Lung (tissue), 16 donors: ENCODE results near the gene PLEKHG3. TPM values are rescaled to one million over a fixed set of nuclear protein-coding genes. Genes with fewer than 3 reads are reported as not detected.
A peak's percentile ranks its signal among the peaks of the same experiment; 100 is the strongest.

Source experiments
- ATAC-seq: fragments of 200-7000 bp; cut with Tn5 transposase; one replicate; pipeline ENCODE4 v1.9.1; 2020; ENCODE audit warnings: moderate number of reproducible peaks; ENCODE audit not compliant: insufficient read depth, low FRiP score
- DNase-seq, 3 donors: peaks; one replicate each; pipeline ENCODE4 v3.0.0-alpha.2; 2013 to 2017
- H3K27ac ChIP-seq, 2 donors: one replicate each; pipeline ENCODE4 v1.5.1; 2013; ENCODE audit warnings: mild to moderate bottlenecking in 2 of 2, moderate library complexity in 2 of 2, control low read depth in 1 of 2, inconsistent platforms in 1 of 2, low read depth in 1 of 2, low read length in 1 of 2
- H3K27me3 ChIP-seq, 3 donors: one replicate each; pipeline ENCODE4 v1.5.1; 2013; ENCODE audit warnings: low read length in 2 of 3; ENCODE audit not compliant: control insufficient read depth in 3 of 3, insufficient read depth in 3 of 3
- H3K36me3 ChIP-seq, 4 donors: one replicate each; pipeline ENCODE4 v1.5.1; 2013; ENCODE audit warnings: low read length in 4 of 4, mild to moderate bottlenecking in 1 of 4, moderate library complexity in 1 of 4; ENCODE audit not compliant: control insufficient read depth in 4 of 4, insufficient read depth in 4 of 4
- H3K4me1 ChIP-seq, 5 donors: one replicate each; pipeline ENCODE4 v1.5.1; 2013; ENCODE audit warnings: low read length in 5 of 5, mild to moderate bottlenecking in 2 of 5, moderate library complexity in 1 of 5; ENCODE audit not compliant: control insufficient read depth in 5 of 5, insufficient read depth in 5 of 5
- H3K4me3 ChIP-seq: one replicate; pipeline ENCODE4 v1.5.1; 2013; ENCODE audit warnings: mild to moderate bottlenecking, control low read depth, moderate library complexity
- H3K9ac ChIP-seq, 2 donors: one replicate each; pipeline ENCODE4 v1.5.1; 2013; ENCODE audit warnings: low read length in 2 of 2, control low read depth in 1 of 2; ENCODE audit not compliant: insufficient read depth in 1 of 2
- H3K9me3 ChIP-seq, 4 donors: one replicate each; pipeline ENCODE4 v1.5.1; 2013; ENCODE audit warnings: low read length in 3 of 4, mild to moderate bottlenecking in 1 of 4, moderate library complexity in 1 of 4; ENCODE audit not compliant: control insufficient read depth in 4 of 4, insufficient read depth in 3 of 4
- WGBS, 2 donors: extraction: QIAGEN DNeasy Blood & Tissue Kit; methylation state at CpG; one replicate each; pipeline ENCODE4 v1.1.7; 2013; 5-methylcytosine and 5-hydroxymethylcytosine counted together
- long read RNA-seq, 5 donors: transcript quantifications; one replicate each; lab custom pipeline, GENCODE V29; 2026
- polyA plus RNA-seq, 2 donors: library from polyadenylated mRNA; stranded (reverse); fragments of 200-250 nt; gene quantifications; one replicate each; pipeline ENCODE4 v1.2.1, GENCODE V29; 2013
- total RNA-seq, 2 donors: library from RNA; depleted of rRNA in 1 of 2; stranded (reverse); fragments of >200 nt in 1 of 2; gene quantifications; one replicate each; pipeline ENCODE4 v1.2.1, GENCODE V29; 2014 to 2021
- TF ChIP-seq, protein P1 (sequence below): IDR thresholded peaks from 2 replicates; pipeline ENCODE4 v1.5.1; 2012; ENCODE audit warnings: mild to moderate bottlenecking; ENCODE audit errors: control extremely low read depth, extremely low read depth
- donor health status: control.
- donor health status: control.
- donor health status: Bipolar disorder and iron deficiency.
- donor health status: healthy.
- donor health status: DM: yes; HTN: yes; CAD: no.

PLEKHG3 gene
- total RNA-seq (10 to 100 TPM; 30.3 to 43.5 TPM), polyA plus RNA-seq (10 to 100 TPM; 11.0 to 12.8 TPM)
- long read RNA-seq, donor 1, partial matches to known transcripts: 0 of 2 reads
- long read RNA-seq, donor 1, other reads (novel, unspliced or antisense): 0 of 2 reads
- long read RNA-seq, donor 2: 0 reads
- long read RNA-seq, donor 3: 0 reads
- long read RNA-seq, donor 4: 0 reads
- long read RNA-seq, donor 5, partial matches to known transcripts: 5 of 6 reads
- long read RNA-seq, donor 5, other reads (novel, unspliced or antisense): 0 of 6 reads

- peak; percentile 61 for ATAC-seq
Measured at GRCh38 chr14:64704143-64704742, at the start of gene PLEKHG3. TSS of gene PLEKHG3 (plus strand) at chr14:64704424. CDS start at chr14:64727632, 23,208 bp downstream.

GRCh38 chr14:64654901-64655300 lies 49.3 kb upstream of the PLEKHG3 start:
- no peaks in the 10 kb centered on the region for H3K27me3 ChIP-seq
- TF ChIP-seq, protein P1, sequence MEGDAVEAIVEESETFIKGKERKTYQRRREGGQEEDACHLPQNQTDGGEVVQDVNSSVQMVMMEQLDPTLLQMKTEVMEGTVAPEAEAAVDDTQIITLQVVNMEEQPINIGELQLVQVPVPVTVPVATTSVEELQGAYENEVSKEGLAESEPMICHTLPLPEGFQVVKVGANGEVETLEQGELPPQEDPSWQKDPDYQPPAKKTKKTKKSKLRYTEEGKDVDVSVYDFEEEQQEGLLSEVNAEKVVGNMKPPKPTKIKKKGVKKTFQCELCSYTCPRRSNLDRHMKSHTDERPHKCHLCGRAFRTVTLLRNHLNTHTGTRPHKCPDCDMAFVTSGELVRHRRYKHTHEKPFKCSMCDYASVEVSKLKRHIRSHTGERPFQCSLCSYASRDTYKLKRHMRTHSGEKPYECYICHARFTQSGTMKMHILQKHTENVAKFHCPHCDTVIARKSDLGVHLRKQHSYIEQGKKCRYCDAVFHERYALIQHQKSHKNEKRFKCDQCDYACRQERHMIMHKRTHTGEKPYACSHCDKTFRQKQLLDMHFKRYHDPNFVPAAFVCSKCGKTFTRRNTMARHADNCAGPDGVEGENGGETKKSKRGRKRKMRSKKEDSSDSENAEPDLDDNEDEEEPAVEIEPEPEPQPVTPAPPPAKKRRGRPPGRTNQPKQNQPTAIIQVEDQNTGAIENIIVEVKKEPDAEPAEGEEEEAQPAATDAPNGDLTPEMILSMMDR: no peak
- H3K4me1 ChIP-seq: peaks cover 0 to 10% (median 0%) of the 10 kb centered on the region in 5 donors
- peak overlapping the region in 1 of 2 donors; percentile 26 for H3K27ac ChIP-seq
- H3K9ac ChIP-seq: no peak overlapping the region
- no peak for DNase-seq
- peaks cover 0 to 2% (median 0%) of the 10 kb centered on the region in 4 donors for H3K9me3 ChIP-seq
- WGBS, 2 donors: 54 to 58% methylated on average over 10 of the region's 10 CpGs
- no peaks in the 10 kb centered on the region for H3K36me3 ChIP-seq
- ATAC-seq: peak; percentile 28
- no peak overlapping the region for H3K4me3 ChIP-seq

More at GRCh38 chr14:64704143-64704742, at the start of gene PLEKHG3:
- Histone ChIP-seq H3K4me1 (peaks cover 0 to 64% (median 20%) of the 10 kb centered on the region in 5 donors), H3K9me3 (no peaks in the 10 kb centered on the region), H3K9ac (peak within 1 kb of the TSS; percentile 33 to 76), H3K27ac (peak within 1 kb of the TSS; percentile 29 to 86), H3K36me3 (no peaks in the 10 kb centered on the region), H3K27me3 (peaks cover 0 to 3% (median 0%) of the 10 kb centered on the region in 3 donors), H3K4me3 (peak within 1 kb of the TSS; percentile 69)
- peak; percentile 88 to 93 (median 91) for DNase-seq
- TF ChIP-seq, protein P1: no peak
- WGBS, 2 donors: 1% methylated on average over 68 to 69 of the region's 69 CpGs

DNA sequence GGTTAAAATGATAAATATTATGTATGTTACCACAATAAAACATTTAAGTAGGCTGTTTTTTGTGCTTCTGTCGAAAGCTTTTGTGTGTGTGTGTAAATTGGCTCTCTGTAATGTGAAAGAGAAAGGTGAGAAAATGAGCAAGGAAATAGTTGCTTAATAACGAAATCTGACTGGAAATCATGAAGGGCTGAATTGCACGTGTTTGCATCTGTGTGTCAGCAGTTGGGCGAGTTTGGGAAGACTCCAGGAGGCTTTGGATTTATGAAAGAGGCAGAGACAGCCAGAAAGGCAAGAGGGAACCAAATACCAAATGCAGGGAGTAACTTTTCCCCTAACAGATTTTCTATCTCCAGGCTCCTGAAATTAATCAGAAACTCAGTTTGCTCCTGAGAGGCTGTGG lies 47.2 kb upstream of the PLEKHG3 start:
- Histone ChIP-seq H3K27me3 (no peaks in the 10 kb centered on the region), H3K4me1 (peaks cover 0 to 10% (median 0%) of the 10 kb centered on the region in 5 donors), H3K9ac (no peak overlapping the region), H3K36me3 (no peaks in the 10 kb centered on the region), H3K27ac (no peak overlapping the region), H3K4me3 (no peak overlapping the region), H3K9me3 (peaks cover 0 to 2% (median 0%) of the 10 kb centered on the region in 4 donors)
- 48 to 58% methylated on average over 4 of the region's 4 CpGs for WGBS, 2 donors
- TF ChIP-seq, protein P1: no peak
- ATAC-seq (no peak), DNase-seq (peak in 1 of 3 donors; percentile 46)
